HEK293 (cell line): ENCODE results near the gene MGST2.

Experiments used
- CTCF ChIA-PET: fragments of 350-600 bp; formaldehyde crosslinking; extraction: SDS; loops from one replicate; lab custom pipeline; 2021; ENCODE audit warnings: antibody characterized with exemption; lab: Yijun Ruan, JAX
- POLR2A ChIA-PET: fragments of 300-600 bp; formaldehyde crosslinking; extraction: SDS; loops from one replicate; lab custom pipeline; 2020; ENCODE audit warnings: antibody characterized with exemption, inconsistent platforms; lab: Yijun Ruan, JAX
- H3K27ac ChIP-seq: fragments of 200-500 bp; sonication (Bioruptor generic); 2 replicates; pipeline ENCODE4 v1.5.1; 2014; ENCODE audit warnings: low read depth, low read length, control low read depth, inconsistent platforms; ENCODE audit errors: extremely low read depth
- H3K36me3 ChIP-seq, 2 experiments: fragments of 200-500 bp in 1 of 2; sonication (Bioruptor generic) in 1 of 2; 1 replicate in 1 of 2; 2 replicates in 1 of 2; pipeline ENCODE4 v1.5.1; 2014 to 2017; ENCODE audit warnings: inconsistent platforms in 2 of 2, low read length in 2 of 2; ENCODE audit not compliant: control insufficient read depth in 2 of 2, insufficient read depth in 1 of 2
- H3K4me1 ChIP-seq: fragments of 200-500 bp; sonication (Bioruptor generic); 2 replicates; pipeline ENCODE4 v1.5.1; 2014; ENCODE audit warnings: mild to moderate bottlenecking, low read length, inconsistent platforms; ENCODE audit not compliant: control insufficient read depth, insufficient read depth
- H3K4me3 ChIP-seq: 2 replicates; pipeline ENCODE4 v1.5.1; 2011; ENCODE audit warnings: low read depth, mild to moderate bottlenecking, control low read depth, low read length, moderate library complexity
- H3K9me3 ChIP-seq: fragments of 200-500 bp; sonication (Bioruptor generic); 2 replicates; pipeline ENCODE4 v1.5.1; 2014; ENCODE audit warnings: low read depth, low read length, inconsistent platforms; ENCODE audit not compliant: control insufficient read depth, insufficient read depth
- OSR2 ChIP-seq: fragments of 450-650 bp; formaldehyde crosslinking; IDR thresholded peaks from 2 replicates; pipeline ENCODE4 v1.5.1; 2016; ENCODE audit warnings: missing biosample characterization, missing genetic modification characterization
- ZBTB20 ChIP-seq: fragments of 450-650 bp; formaldehyde crosslinking; IDR thresholded peaks from 2 replicates; pipeline ENCODE4 v1.5.1; 2016; ENCODE audit warnings: missing biosample characterization, missing genetic modification characterization
- ZNF266 ChIP-seq: fragments of 450-650 bp; formaldehyde crosslinking; IDR thresholded peaks from 2 replicates; pipeline ENCODE4 v1.5.1; 2016; ENCODE audit warnings: missing biosample characterization, missing genetic modification characterization, low read depth
- ZNF571 ChIP-seq: fragments of 450-650 bp; formaldehyde crosslinking; IDR thresholded peaks from 2 replicates; pipeline ENCODE4 v1.5.0; 2017; ENCODE audit warnings: missing biosample characterization, missing genetic modification characterization
- ZNF585B ChIP-seq: fragments of 450-650 bp; formaldehyde crosslinking; IDR thresholded peaks from 2 replicates; pipeline ENCODE4 v1.5.1; 2016; ENCODE audit warnings: missing biosample characterization, missing genetic modification characterization
- ZNF776 ChIP-seq: fragments of 450-650 bp; formaldehyde crosslinking; IDR thresholded peaks from 2 replicates; pipeline ENCODE4 v1.5.0; 2017; ENCODE audit warnings: missing biosample characterization, missing genetic modification characterization, borderline replicate concordance
- ZSCAN23 ChIP-seq: fragments of 450-650 bp; formaldehyde crosslinking; IDR thresholded peaks from 2 replicates; pipeline ENCODE4 v1.5.1; 2016; ENCODE audit warnings: missing biosample characterization, missing genetic modification characterization
- TF ChIP-seq, protein P1 (sequence below): fragments of 450-650 bp; formaldehyde crosslinking; IDR thresholded peaks from 2 replicates; pipeline ENCODE4 v1.5.0; 2017; ENCODE audit warnings: missing biosample characterization, missing genetic modification characterization, borderline replicate concordance
- TF ChIP-seq, protein P2 (sequence below): fragments of 450-650 bp; formaldehyde crosslinking; IDR thresholded peaks from 2 replicates; pipeline ENCODE4 v1.5.1; 2016; ENCODE audit warnings: missing biosample characterization, missing genetic modification characterization
- TF ChIP-seq, protein P3 (sequence below): IDR thresholded peaks from 2 replicates; pipeline ENCODE4 v1.6.1; 2011; ENCODE audit warnings: mild to moderate bottlenecking, low read depth, low read length, borderline replicate concordance
- TF ChIP-seq, protein P4 (sequence below): fragments of 450-650 bp; formaldehyde crosslinking; IDR thresholded peaks from 2 replicates; pipeline ENCODE4 v1.5.1; 2017; ENCODE audit warnings: missing biosample characterization, missing genetic modification characterization
- TF ChIP-seq, protein P5 (sequence below): fragments of 450-650 bp; formaldehyde crosslinking; IDR thresholded peaks from 2 replicates; pipeline ENCODE4 v1.5.1; 2016; ENCODE audit warnings: missing biosample characterization, missing genetic modification characterization
- TF ChIP-seq, protein P6 (sequence below): fragments of 450-650 bp; formaldehyde crosslinking; IDR thresholded peaks from 2 replicates; pipeline ENCODE4 v1.5.1; 2017; ENCODE audit warnings: missing biosample characterization, missing genetic modification characterization
- TF ChIP-seq, protein P7 (sequence below): fragments of 450-650 bp; formaldehyde crosslinking; IDR thresholded peaks from 2 replicates; pipeline ENCODE4 v1.5.1; 2016; ENCODE audit warnings: missing biosample characterization, missing genetic modification characterization
- TF ChIP-seq, protein P8 (sequence below): fragments of 450-650 bp; IDR thresholded peaks from 2 replicates; pipeline ENCODE4 v1.5.1; 2018; ENCODE audit warnings: missing biosample characterization, missing genetic modification characterization
- TF ChIP-seq, protein P9 (sequence below): fragments of 450-650 bp; formaldehyde crosslinking; IDR thresholded peaks from 2 replicates; pipeline ENCODE4 v1.5.1; 2016; ENCODE audit warnings: missing biosample characterization, missing genetic modification characterization

Gene MGST2

DNA sequence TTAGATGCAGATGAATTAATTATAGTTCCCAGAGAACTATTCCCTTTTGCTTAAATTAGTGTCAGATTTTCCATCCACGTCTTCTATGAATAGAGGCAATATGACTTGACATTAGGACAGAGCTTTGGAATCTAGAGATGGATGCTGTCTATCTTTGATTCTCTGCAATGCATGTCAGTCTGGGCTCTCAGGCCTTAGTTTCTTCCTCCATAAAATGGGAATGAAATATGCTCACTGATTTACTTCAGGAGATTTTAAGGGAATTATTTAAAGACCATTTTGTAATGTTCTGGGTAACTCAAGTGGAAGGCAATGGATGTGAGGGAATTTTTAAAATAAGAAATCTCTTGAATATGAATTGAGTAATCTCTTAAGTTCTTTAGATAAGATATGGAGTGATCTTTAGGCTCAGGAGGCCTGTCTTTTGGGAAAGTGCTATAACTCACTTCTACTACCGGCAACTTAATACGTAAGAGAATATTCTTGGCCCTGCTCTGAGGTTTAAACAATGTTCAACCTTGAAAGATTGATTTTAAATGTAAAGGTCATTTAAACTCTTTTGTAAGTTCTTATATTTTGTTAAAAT is 29.0 kb downstream of the MGST2 start:
- TF ChIP-seq, protein P1, sequence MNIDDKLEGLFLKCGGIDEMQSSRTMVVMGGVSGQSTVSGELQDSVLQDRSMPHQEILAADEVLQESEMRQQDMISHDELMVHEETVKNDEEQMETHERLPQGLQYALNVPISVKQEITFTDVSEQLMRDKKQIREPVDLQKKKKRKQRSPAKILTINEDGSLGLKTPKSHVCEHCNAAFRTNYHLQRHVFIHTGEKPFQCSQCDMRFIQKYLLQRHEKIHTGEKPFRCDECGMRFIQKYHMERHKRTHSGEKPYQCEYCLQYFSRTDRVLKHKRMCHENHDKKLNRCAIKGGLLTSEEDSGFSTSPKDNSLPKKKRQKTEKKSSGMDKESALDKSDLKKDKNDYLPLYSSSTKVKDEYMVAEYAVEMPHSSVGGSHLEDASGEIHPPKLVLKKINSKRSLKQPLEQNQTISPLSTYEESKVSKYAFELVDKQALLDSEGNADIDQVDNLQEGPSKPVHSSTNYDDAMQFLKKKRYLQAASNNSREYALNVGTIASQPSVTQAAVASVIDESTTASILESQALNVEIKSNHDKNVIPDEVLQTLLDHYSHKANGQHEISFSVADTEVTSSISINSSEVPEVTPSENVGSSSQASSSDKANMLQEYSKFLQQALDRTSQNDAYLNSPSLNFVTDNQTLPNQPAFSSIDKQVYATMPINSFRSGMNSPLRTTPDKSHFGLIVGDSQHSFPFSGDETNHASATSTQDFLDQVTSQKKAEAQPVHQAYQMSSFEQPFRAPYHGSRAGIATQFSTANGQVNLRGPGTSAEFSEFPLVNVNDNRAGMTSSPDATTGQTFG, result no peak
- TF ChIP-seq, protein P2, sequence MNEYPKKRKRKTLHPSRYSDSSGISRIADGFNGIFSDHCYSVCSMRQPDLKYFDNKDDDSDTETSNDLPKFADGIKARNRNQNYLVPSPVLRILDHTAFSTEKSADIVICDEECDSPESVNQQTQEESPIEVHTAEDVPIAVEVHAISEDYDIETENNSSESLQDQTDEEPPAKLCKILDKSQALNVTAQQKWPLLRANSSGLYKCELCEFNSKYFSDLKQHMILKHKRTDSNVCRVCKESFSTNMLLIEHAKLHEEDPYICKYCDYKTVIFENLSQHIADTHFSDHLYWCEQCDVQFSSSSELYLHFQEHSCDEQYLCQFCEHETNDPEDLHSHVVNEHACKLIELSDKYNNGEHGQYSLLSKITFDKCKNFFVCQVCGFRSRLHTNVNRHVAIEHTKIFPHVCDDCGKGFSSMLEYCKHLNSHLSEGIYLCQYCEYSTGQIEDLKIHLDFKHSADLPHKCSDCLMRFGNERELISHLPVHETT, result no peak
- TF ChIP-seq, protein P3, sequence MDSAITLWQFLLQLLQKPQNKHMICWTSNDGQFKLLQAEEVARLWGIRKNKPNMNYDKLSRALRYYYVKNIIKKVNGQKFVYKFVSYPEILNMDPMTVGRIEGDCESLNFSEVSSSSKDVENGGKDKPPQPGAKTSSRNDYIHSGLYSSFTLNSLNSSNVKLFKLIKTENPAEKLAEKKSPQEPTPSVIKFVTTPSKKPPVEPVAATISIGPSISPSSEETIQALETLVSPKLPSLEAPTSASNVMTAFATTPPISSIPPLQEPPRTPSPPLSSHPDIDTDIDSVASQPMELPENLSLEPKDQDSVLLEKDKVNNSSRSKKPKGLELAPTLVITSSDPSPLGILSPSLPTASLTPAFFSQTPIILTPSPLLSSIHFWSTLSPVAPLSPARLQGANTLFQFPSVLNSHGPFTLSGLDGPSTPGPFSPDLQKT, result no peak
- TF ChIP-seq ZSCAN23 (tag by site-specific recombination) (no peak), ZNF776 (tag by site-specific recombination) (no peak), OSR2 (tag by site-specific recombination) (no peak), ZBTB20 (tag by site-specific recombination) (no peak), ZNF266 (tag by site-specific recombination) (no peak), ZNF585B (tag by site-specific recombination) (no peak), ZNF571 (tag by site-specific recombination) (no peak)
- TF ChIP-seq, protein P4, sequence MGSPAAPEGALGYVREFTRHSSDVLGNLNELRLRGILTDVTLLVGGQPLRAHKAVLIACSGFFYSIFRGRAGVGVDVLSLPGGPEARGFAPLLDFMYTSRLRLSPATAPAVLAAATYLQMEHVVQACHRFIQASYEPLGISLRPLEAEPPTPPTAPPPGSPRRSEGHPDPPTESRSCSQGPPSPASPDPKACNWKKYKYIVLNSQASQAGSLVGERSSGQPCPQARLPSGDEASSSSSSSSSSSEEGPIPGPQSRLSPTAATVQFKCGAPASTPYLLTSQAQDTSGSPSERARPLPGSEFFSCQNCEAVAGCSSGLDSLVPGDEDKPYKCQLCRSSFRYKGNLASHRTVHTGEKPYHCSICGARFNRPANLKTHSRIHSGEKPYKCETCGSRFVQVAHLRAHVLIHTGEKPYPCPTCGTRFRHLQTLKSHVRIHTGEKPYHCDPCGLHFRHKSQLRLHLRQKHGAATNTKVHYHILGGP (tag by site-specific recombination), result no peak
- TF ChIP-seq, protein P5, sequence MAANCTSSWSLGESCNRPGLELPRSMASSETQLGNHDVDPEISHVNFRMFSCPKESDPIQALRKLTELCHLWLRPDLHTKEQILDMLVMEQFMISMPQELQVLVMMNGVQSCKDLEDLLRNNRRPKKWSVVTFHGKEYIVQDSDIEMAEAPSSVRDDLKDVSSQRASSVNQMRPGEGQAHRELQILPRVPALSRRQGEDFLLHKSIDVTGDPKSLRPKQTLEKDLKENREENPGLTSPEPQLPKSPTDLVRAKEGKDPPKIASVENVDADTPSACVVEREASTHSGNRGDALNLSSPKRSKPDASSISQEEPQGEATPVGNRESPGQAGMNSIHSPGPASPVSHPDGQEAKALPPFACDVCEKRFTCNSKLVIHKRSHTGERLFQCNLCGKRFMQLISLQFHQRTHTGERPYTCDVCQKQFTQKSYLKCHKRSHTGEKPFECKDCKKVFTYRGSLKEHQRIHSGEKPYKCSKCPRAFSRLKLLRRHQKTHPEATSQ, result no peak
- TF ChIP-seq, protein P6, sequence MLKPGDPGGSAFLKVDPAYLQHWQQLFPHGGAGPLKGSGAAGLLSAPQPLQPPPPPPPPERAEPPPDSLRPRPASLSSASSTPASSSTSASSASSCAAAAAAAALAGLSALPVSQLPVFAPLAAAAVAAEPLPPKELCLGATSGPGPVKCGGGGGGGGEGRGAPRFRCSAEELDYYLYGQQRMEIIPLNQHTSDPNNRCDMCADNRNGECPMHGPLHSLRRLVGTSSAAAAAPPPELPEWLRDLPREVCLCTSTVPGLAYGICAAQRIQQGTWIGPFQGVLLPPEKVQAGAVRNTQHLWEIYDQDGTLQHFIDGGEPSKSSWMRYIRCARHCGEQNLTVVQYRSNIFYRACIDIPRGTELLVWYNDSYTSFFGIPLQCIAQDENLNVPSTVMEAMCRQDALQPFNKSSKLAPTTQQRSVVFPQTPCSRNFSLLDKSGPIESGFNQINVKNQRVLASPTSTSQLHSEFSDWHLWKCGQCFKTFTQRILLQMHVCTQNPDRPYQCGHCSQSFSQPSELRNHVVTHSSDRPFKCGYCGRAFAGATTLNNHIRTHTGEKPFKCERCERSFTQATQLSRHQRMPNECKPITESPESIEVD, result no peak
- Histone ChIP-seq H3K27ac (no peak overlapping the region), H3K36me3 (peaks cover 0 to 11% of the 10 kb centered on the region in 2 experiments; a peak in 1 of 3 replicates), H3K4me1 (no peaks in the 10 kb centered on the region), H3K4me3 (no peak overlapping the region), H3K9me3 (no peaks in the 10 kb centered on the region)
- ChIA-PET CTCF (interaction anchor here (0.6 to 0.8 kb wide), 3 partner anchors 13 to 1066 kb away, joined by 3 to 5 read pairs (median 3); no protein-coding TSS in a partner anchor), POLR2A (no interaction called here)

DNA sequence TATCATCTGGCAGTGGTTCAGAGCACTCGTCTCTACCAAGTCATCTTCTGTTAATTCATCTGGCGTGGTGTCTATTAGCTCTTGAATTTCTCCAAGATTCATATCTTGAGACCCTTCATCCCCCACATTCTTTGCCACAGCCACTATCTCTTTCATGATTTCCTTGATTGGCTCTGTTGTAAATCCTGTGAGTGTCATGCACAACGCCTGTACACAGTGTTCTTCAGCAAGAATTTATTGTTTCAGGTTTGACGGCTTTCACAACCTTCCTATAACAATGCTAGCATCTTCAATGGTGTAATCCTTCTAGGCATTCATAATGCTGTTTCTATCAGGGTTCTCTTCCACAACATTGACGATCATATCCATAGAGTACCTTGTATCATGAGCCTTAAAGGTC is 30.9 kb downstream of the MGST2 start:
- H3K4me3 ChIP-seq, result no peak overlapping the region
- no peak overlapping the region for H3K27ac ChIP-seq
- no peaks in the 10 kb centered on the region for H3K4me1 ChIP-seq
- CTCF ChIA-PET, result interaction anchor here (1.2 kb wide), 1 partner anchor 25 kb away, joined by 3 read pairs; no protein-coding TSS in a partner anchor
- H3K36me3 ChIP-seq, result peaks cover 0 to 16% of the 10 kb centered on the region in 2 experiments; a peak in 1 of 3 replicates
- POLR2A ChIA-PET, result no interaction called here
- H3K9me3 ChIP-seq, result no peaks in the 10 kb centered on the region
- TF ChIP-seq, protein P7, sequence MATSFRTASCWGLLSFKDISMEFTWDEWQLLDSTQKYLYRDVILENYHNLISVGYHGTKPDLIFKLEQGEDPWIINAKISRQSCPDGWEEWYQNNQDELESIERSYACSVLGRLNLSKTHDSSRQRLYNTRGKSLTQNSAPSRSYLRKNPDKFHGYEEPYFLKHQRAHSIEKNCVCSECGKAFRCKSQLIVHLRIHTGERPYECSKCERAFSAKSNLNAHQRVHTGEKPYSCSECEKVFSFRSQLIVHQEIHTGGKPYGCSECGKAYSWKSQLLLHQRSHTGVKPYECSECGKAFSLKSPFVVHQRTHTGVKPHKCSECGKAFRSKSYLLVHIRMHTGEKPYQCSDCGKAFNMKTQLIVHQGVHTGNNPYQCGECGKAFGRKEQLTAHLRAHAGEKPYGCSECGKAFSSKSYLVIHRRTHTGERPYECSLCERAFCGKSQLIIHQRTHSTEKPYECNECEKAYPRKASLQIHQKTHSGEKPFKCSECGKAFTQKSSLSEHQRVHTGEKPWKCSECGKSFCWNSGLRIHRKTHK (tag by site-specific recombination), result no peak
- TF ChIP-seq, protein P8, sequence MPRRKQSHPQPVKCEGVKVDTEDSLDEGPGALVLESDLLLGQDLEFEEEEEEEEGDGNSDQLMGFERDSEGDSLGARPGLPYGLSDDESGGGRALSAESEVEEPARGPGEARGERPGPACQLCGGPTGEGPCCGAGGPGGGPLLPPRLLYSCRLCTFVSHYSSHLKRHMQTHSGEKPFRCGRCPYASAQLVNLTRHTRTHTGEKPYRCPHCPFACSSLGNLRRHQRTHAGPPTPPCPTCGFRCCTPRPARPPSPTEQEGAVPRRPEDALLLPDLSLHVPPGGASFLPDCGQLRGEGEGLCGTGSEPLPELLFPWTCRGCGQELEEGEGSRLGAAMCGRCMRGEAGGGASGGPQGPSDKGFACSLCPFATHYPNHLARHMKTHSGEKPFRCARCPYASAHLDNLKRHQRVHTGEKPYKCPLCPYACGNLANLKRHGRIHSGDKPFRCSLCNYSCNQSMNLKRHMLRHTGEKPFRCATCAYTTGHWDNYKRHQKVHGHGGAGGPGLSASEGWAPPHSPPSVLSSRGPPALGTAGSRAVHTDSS, result no peak
- TF ChIP-seq, protein P9, sequence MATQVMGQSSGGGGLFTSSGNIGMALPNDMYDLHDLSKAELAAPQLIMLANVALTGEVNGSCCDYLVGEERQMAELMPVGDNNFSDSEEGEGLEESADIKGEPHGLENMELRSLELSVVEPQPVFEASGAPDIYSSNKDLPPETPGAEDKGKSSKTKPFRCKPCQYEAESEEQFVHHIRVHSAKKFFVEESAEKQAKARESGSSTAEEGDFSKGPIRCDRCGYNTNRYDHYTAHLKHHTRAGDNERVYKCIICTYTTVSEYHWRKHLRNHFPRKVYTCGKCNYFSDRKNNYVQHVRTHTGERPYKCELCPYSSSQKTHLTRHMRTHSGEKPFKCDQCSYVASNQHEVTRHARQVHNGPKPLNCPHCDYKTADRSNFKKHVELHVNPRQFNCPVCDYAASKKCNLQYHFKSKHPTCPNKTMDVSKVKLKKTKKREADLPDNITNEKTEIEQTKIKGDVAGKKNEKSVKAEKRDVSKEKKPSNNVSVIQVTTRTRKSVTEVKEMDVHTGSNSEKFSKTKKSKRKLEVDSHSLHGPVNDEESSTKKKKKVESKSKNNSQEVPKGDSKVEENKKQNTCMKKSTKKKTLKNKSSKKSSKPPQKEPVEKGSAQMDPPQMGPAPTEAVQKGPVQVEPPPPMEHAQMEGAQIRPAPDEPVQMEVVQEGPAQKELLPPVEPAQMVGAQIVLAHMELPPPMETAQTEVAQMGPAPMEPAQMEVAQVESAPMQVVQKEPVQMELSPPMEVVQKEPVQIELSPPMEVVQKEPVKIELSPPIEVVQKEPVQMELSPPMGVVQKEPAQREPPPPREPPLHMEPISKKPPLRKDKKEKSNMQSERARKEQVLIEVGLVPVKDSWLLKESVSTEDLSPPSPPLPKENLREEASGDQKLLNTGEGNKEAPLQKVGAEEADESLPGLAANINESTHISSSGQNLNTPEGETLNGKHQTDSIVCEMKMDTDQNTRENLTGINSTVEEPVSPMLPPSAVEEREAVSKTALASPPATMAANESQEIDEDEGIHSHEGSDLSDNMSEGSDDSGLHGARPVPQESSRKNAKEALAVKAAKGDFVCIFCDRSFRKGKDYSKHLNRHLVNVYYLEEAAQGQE (tag by site-specific recombination), result no peak
